ENCODE data around the gene GALK2.
"Not testable (repeated sequence)": the region's sequence is repeated elsewhere in the genome, so short reads cannot be mapped to it uniquely, and the experiment has no call there.

GALK2 gene

DNA sequence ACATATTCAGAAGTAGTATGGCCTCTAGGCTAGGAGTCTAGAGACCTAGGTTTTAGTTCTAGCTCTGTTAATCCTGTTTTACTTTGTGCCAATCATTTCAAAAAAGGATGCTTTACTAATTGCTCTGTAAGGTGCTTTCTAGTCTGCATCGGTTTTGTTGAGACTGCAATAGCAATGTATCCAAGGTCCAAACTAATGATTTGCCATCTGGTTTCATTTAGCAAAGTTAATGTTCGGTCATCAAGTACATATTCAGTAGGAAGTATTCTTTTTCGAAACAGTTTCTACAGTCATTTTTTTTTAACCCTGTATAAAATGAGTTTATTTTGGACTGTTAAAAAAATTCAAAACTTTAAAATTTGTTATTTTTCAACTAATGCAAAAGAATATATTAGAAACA is 2.0 kb upstream of the GALK2 start:
- no peak for DNase-seq

DNA sequence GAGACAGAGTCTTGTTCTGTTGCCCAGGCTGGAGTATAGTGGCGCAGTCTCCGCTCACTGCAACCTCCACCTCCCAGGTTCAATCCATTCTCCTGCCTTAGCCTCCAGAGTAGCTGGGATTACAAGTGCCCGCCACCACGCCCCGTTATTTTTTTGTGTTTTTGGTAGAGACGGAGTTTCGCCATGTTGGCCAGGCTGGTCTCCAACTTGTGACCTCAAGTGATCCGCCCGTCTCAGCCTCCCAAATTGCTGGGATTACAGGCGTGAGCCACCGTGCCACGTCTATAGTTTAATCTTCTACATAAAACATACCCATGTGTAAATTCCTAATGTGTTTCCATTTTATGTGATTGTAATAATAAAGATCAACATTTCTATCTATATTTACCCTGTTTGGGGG is 1.7 kb downstream of the GALK2 start:
- no peak for DNase-seq

- DNase-seq, result no peak
Observed at GRCh38 chr15:49174902-49175301, 4.9 kb downstream of the GALK2 start.

DNA sequence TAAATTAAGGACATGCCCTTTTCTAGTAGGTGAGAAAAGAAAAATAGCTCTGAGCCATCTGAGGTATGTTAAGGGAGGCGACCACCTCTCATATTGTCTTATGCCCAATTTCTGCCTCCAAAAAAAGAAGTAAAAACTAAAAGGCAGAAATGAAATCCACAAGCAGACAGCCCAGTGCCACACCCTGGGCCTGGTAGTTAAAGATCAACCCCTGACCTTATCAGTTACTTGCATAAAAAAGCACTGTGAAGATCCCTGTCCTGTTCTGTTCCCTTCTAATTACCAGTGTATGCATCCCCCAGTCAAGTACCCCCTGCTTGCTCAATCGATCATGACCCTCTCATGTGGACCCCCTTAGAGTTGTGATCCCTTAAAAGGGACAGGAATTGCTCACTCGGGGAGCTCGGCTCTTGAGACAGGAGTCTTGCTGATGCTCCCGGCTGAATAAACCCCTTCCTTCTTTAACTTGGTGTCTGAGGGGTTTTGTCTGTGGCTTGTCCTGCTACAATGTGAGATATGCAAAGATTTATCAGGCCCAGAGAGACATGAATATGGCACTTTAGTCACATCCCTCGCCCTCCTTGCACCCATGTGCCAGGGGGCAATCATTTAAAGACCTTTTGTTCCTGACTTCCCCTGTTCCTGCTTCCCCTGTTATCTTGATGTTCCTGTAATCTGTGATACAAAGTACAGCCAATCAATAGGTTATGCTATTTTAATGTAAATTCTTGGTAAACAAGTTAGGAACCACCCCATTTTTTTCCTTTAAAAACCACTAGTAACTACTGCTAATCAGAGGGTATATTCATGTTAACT is 5.7 kb downstream of the GALK2 start:
- not testable (repeated sequence) for DNase-seq

DNA sequence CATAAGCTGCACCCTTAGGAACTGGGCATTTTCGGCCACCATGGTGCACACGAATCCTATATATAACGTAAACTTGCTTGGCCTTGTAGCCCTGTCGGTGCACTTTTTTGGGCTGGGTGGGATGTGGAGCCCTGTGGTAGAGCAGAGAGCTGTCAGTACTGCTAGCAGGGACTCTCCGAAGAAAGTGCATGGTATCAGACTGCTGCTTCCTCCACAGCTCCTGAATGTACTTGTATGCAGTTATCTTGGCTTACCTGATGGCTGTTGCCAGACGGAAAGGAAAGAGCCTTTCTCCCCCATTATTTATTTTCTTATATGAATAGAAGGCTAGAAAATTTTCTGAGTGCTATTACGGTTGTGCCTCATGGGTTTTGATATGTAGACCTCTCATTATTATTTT is 8.4 kb downstream of the GALK2 start:
- DNase-seq, result no peak

DNA sequence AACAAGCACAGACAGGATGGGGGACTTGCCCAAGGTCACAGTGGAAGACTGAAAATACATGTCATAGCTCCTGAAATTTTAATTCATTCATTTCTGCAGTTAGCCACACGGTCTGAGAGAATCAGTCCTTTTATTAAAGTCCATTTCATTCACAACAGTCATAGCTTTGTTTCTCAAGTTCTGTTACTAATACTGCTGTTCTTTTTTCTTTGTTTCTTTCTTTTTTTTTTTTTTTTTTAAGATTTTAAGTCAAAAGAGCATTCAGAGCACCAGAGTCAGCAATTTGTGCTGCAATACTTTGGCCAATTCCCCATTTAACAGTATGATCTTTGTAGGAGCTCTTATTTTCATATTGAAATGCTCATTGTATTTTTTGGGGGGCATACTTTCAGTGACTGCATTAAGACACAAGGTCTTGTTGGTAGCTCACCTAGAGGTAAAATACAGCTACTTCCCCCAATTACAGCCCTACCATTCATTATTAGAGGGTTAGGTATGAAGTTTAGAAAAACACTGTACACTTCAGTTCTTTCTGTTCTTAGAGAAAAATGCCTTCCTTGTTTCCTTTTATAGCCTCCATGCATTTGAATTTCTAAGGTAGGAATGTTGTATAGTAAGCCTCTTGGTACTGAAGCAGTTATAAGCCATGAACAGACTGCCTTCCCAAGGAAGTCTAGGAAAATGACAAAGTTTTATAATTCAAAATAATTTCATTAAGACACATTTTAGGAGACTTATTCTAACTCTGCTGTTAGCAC is 9.6 kb downstream of the GALK2 start:
- no peak for DNase-seq

- no peak for DNase-seq
Observed at GRCh38 chr15:49182128-49182527, 12.1 kb downstream of the GALK2 start.

GRCh38 chr15:49183741-49184140 is 13.7 kb downstream of the GALK2 start:
- DNase-seq, result peak; percentile 60

- no peak for DNase-seq
Observed at GRCh38 chr15:49185473-49185872, 15.4 kb downstream of the GALK2 start.

- DNase-seq, result no peak
Observed at GRCh38 chr15:49187549-49188245, 17.6 kb downstream of the GALK2 start.

DNA sequence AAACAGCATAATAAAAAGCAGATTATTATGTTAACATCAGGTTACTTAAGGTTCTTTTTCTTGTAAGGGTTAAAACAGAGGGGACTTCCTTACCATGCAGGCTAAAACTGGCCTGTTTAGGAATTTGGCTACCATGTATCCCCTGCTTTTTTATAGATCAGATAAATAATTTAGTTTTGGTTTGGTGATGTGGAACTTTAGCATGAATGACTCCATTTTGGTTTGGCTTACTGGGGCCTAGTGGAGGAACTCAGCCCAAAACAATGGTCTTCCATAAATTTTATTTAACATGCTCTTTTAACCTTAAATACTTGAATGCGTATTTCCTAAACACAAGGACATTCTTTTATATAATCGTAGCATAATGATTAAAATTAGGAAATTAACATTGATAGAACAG is 18.9 kb downstream of the GALK2 start:
- no peak for DNase-seq

- no peak for DNase-seq
Observed at GRCh38 chr15:49189631-49190030, 19.6 kb downstream of the GALK2 start.

GRCh38 chr15:49190586-49190985 is 20.5 kb downstream of the GALK2 start:
- DNase-seq, result no peak

GRCh38 chr15:49191892-49192291 is 21.8 kb downstream of the GALK2 start:
- no peak for DNase-seq

DNA sequence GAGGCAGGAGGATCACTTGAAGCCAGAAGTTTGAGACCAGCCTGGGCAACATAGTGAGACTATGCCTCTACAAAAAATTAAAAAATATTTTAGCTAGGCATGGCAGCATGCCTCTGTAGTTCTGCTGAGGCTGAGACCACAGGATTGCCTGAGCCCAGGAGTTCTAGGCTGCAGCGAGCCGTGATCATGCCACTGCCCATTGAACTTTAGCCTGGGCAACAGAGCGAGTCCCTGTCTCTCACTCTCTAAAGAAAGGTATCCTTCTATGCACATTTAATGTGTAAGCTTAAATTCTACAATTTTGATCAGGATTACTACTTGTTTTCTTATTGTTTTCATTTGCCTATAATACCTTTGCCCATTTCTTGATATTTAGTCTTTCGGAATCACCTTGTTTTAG is 26.8 kb downstream of the GALK2 start:
- no peak for DNase-seq

DNA sequence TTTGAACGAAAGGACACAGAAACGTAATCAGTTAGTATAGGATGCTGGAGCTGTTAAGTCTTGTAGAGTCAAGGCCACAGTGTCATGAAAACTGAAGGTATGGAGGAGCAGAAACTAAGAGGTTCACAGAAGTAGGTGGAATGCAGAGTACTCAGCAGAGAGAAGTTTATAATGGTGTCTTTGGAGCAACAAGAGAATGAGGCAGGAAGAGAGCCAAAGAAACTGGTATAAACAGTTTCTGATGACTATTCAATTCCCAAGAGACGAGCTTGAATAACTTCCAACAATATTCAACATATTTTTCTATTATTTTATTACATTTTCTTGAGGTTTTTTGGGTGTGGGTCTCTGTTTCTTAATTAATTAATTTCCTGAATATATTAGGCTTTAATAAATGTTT is 29.6 kb downstream of the GALK2 start:
- no peak for DNase-seq

DNA sequence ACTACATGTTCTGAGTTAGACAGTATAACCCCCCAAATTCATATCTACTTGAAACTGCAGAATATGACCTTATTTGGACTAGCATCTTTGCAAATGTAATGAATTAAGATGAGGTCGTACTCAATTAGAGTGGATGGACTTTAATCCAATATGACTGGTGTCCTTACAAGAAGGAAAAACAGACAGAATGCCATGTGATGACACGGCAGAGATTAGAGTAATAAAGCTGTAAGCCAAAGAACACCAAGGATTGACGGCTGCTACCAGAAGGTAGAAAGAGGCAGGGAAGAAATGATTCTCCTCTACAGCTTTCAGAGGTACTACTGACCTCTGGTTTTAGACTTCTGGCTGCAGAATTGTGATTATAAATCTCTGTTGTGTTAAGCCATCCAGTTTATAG is 30.3 kb downstream of the GALK2 start:
- DNase-seq, result no peak

GRCh38 chr15:49208102-49208501 is 38.1 kb downstream of the GALK2 start:
- not testable (repeated sequence) for DNase-seq

DNA sequence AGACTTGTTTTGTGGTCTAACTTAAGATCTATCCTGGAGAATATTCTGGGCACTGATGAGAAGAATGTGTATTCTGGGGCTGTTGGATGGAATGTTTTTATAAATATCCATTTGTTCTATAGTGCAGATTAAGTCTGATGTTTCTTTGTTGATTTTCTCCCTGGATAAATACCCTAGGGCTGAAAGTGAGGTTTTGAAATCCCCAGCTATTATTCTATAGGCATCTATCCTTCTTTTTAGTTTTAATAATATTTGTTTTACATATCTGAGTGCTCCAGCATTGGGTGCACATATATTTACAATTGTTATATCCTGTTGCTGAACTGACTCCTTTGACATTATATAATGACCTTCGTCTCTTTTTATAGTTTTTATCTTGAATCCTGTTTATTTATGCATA is 42.9 kb downstream of the GALK2 start:
- no peak for DNase-seq

DNA sequence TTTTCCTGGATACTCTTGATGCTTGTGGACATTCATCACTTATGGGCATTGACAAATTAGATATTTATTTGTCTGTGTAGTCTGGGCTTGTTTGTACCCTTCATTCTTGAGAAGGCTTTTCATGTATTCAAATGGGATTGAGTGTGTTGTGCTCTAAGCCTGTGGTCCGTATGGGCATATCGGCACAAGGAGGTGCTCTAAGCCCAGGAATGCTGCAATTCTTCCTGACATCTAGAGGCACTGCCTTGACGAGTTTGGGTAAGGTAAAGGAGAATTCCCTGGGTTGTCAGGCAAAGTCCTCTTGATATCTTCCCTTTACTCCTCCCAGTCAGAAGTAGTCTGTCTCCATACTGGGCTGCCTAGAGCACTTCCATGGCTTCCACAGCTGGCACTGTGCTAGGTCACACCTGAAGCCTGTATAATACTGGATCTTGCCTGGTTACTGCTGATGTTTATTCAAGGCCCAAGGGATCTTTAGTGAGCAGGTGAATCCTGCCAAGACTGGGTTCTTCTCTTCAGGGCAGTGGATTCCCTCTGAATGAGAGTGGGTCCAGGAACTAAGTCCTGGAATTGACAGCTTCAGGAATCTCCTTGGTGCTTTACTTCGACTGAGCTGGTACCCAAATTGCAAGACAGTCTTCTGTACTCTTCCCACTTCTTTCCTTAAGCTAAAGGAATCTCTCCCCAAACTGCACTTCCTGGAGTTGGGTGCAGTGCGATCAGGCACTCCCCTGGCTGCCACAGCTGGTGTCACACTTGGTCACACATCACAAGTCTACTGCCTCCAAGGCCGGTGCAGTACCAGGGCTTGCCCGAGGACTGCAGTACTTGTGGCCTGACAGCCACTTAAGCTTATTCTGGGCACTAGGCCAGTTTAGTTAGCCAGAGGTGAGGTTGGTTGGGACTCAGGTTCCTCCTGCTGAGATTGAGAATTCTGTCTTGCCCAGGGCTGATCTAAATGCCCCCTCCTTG is 46.0 kb downstream of the GALK2 start:
- no peak for DNase-seq

- peak; percentile 9 for DNase-seq
Observed at GRCh38 chr15:49223536-49224274, 53.7 kb downstream of the GALK2 start.
